Measurements from ENCODE around the gene SCYGR3.

DNA sequence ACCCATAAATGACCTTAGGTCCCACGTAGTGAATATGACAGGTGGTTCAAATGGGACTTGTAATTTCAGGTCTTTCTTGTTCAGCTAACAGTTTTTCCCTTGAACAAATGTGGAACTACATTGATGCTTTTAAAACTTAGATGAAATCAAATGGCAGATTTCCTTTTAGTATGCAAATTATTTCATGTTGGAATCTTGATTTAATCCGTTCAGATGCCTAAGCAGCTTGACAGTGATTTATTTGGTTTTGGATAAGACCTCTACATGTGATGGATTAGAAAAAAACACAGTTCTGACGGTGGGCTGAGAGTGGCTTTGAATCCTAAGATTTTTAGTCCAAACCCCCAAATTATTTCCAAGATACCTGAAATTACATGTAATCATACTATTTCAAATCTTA lies 19.6 kb upstream of the SCYGR3 start:
- TF ChIP-seq, protein P1, sequence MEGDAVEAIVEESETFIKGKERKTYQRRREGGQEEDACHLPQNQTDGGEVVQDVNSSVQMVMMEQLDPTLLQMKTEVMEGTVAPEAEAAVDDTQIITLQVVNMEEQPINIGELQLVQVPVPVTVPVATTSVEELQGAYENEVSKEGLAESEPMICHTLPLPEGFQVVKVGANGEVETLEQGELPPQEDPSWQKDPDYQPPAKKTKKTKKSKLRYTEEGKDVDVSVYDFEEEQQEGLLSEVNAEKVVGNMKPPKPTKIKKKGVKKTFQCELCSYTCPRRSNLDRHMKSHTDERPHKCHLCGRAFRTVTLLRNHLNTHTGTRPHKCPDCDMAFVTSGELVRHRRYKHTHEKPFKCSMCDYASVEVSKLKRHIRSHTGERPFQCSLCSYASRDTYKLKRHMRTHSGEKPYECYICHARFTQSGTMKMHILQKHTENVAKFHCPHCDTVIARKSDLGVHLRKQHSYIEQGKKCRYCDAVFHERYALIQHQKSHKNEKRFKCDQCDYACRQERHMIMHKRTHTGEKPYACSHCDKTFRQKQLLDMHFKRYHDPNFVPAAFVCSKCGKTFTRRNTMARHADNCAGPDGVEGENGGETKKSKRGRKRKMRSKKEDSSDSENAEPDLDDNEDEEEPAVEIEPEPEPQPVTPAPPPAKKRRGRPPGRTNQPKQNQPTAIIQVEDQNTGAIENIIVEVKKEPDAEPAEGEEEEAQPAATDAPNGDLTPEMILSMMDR (IDR thresholded peaks at IDR 0.05): no peak
- TF ChIP-seq POLR2A (IDR thresholded peaks at IDR 0.05): no peak

All from Peyer's patch (tissue), 4 donors.